BJ (cell line): ENCODE data around the gene SH3GL2. TPM values are rescaled to one million over a fixed set of nuclear protein-coding genes. Genes with fewer than 3 reads are reported as not detected.

ENCODE experiments used
- CTCF ChIA-PET: fragments of 350-600 bp; formaldehyde crosslinking; extraction: SDS; loops from one replicate; lab custom pipeline; 2021; ENCODE audit warnings: antibody characterized with exemption, inconsistent platforms; lab: Yijun Ruan, JAX
- POLR2A ChIA-PET: fragments of 300-600 bp; sonication (Branson Sonifier 250); formaldehyde crosslinking; extraction: SDS; loops from one replicate; lab custom pipeline; 2021; ENCODE audit warnings: antibody characterized with exemption; lab: Charles Lee
- DNase-seq: peaks from one replicate; pipeline ENCODE4 v3.0.0-alpha.2; 2011; ENCODE audit warnings: low read depth
- H3K27me3 ChIP-seq: 2 replicates; pipeline ENCODE4 v1.6.0; 2011; ENCODE audit warnings: low read length; ENCODE audit not compliant: control insufficient read depth, insufficient read depth
- H3K36me3 ChIP-seq: 2 replicates; pipeline ENCODE4 v1.5.1; 2011; ENCODE audit warnings: low read length; ENCODE audit not compliant: control insufficient read depth, insufficient read depth
- H3K4me3 ChIP-seq: 2 replicates; pipeline ENCODE4 v1.5.1; 2011; ENCODE audit warnings: low read depth, mild to moderate bottlenecking, control low read depth, low read length
- CTCF ChIP-seq: IDR thresholded peaks from 2 replicates; pipeline ENCODE4 v1.5.1; 2011; ENCODE audit warnings: low read depth, mild to moderate bottlenecking, control low read depth, inconsistent platforms, low read length, moderate library complexity; ENCODE audit not compliant: insufficient read depth
- polyA plus RNA-seq: library from polyadenylated mRNA; depleted of rRNA; stranded (reverse); fragments of >200 nt; gene quantifications from 2 replicates; pipeline ENCODE4 v1.2.3, GENCODE V29; 2011

The SH3GL2 gene
- polyA plus RNA-seq, 1 experiment, result 1.7 TPM

- Histone ChIP-seq H3K27me3 (no peaks in the 10 kb centered on the region), H3K36me3 (no peaks in the 10 kb centered on the region), H3K4me3 (no peak overlapping the region)
- ChIA-PET POLR2A (no interaction called here), CTCF (no interaction called here)
- TF ChIP-seq CTCF, result no peak
- no peak for DNase-seq
These were observed 79.4 kb downstream of the SH3GL2 start for GRCh38 chr9:17658237-17658636.

GRCh38 chr9:17660158-17660557 lies 81.3 kb downstream of the SH3GL2 start:
- POLR2A ChIA-PET, result no interaction called here
- no peak for TF ChIP-seq CTCF
- no peaks in the 10 kb centered on the region for H3K36me3 ChIP-seq

GRCh38 chr9:17665450-17665849 lies 86.6 kb downstream of the SH3GL2 start:
- DNase-seq, result no peak
- Histone ChIP-seq H3K27me3 (no peaks in the 10 kb centered on the region), H3K4me3 (no peak overlapping the region), H3K36me3 (no peaks in the 10 kb centered on the region)
- POLR2A ChIA-PET, result no interaction called here
- CTCF ChIA-PET, result no interaction called here
- TF ChIP-seq CTCF, result no peak

More at GRCh38 chr9:17660158-17660557, 81.3 kb downstream of the SH3GL2 start:
- DNase-seq, result no peak
- CTCF ChIA-PET, result no interaction called here
- H3K4me3 ChIP-seq, result no peak overlapping the region
- H3K27me3 ChIP-seq, result no peaks in the 10 kb centered on the region

- Histone ChIP-seq H3K27me3 (no peaks in the 10 kb centered on the region), H3K4me3 (no peak overlapping the region), H3K36me3 (no peaks in the 10 kb centered on the region)
- no peak for DNase-seq
- TF ChIP-seq CTCF, result no peak
- POLR2A ChIA-PET, result no interaction called here
- CTCF ChIA-PET, result no interaction called here
These were observed 90.3 kb downstream of the SH3GL2 start for GRCh38 chr9:17669206-17669605.

- TF ChIP-seq CTCF, result no peak
- DNase-seq, result no peak
- CTCF ChIA-PET, result interaction anchor here (1.1 kb wide), 1 partner anchor 8 kb away, joined by 3 read pairs; no protein-coding TSS in a partner anchor
- no peak overlapping the region for H3K4me3 ChIP-seq
- 0 out of 2 replicates have a peak, but pooled peaks cover 2% of the 10 kb centered on the region for H3K27me3 ChIP-seq
- POLR2A ChIA-PET, result no interaction called here
- no peaks in the 10 kb centered on the region for H3K36me3 ChIP-seq
These were observed 103.8 kb downstream of the SH3GL2 start for GRCh38 chr9:17682684-17683083.
